BE2C (cell line): ENCODE measurements around the gene SLC23A3.
"Not testable (repeated sequence)": the region's sequence is repeated elsewhere in the genome, so short reads cannot be mapped to it uniquely, and the experiment has no call there.

Experiments
- DNase-seq: peaks from one replicate; pipeline ENCODE4 v3.0.0-alpha.2; 2020
- H3K27me3 ChIP-seq: fragments of 250-450 bp; sonication (Bioruptor Pico); 2 replicates; pipeline ENCODE4 v1.5.1; 2020; ENCODE audit warnings: mild to moderate bottlenecking
- H3K36me3 ChIP-seq: fragments of 250-450 bp; sonication (Bioruptor Pico); 2 replicates; pipeline ENCODE4 v1.5.1; 2020; ENCODE audit warnings: mild to moderate bottlenecking
- H3K4me1 ChIP-seq: fragments of 250-450 bp; sonication (Bioruptor Pico); 2 replicates; pipeline ENCODE4 v1.5.1; 2020
- H3K4me3 ChIP-seq: 2 replicates; pipeline ENCODE4 v1.5.1; 2011; ENCODE audit warnings: low read depth, low read length
- H3K9me3 ChIP-seq: fragments of 250-450 bp; sonication (Bioruptor Pico); 2 replicates; pipeline ENCODE4 v1.5.1; 2020
- CTCF ChIP-seq: IDR thresholded peaks from 2 replicates; pipeline ENCODE4 v1.5.1; 2012; ENCODE audit warnings: mild to moderate bottlenecking, low read depth, low read length

Gene SLC23A3

GRCh38 chr2:219205165-219205538 lies 35.3 kb upstream of the SLC23A3 start:
- TF ChIP-seq CTCF, result no peak

GRCh38 chr2:219204425-219205164 lies 34.8 kb upstream of the SLC23A3 start:
- H3K27me3 ChIP-seq, result no peaks in the 10 kb centered on the region
- TF ChIP-seq CTCF, result no peak
- H3K9me3 ChIP-seq, result no peaks in the 10 kb centered on the region
- peaks cover 3% of the 10 kb centered on the region; the same call in 1 of the 2 replicates for H3K36me3 ChIP-seq
- H3K4me3 ChIP-seq, result no peak overlapping the region
- peaks cover 11% of the 10 kb centered on the region for H3K4me1 ChIP-seq
- DNase-seq, result no peak

More at GRCh38 chr2:219205165-219205538, 35.3 kb upstream of the SLC23A3 start:
- peaks cover 11% of the 10 kb centered on the region for H3K4me1 ChIP-seq
- H3K27me3 ChIP-seq, result no peaks in the 10 kb centered on the region
- H3K36me3 ChIP-seq, result peaks cover 8% of the 10 kb centered on the region
- H3K4me3 ChIP-seq, result no peak overlapping the region
- no peaks in the 10 kb centered on the region for H3K9me3 ChIP-seq
- no peak for DNase-seq

- H3K4me1 ChIP-seq, DNase-seq, H3K27me3 ChIP-seq, H3K4me3 ChIP-seq, H3K9me3 ChIP-seq, H3K36me3 ChIP-seq: not testable (repeated sequence)
These were observed 31.5 kb upstream of the SLC23A3 start for GRCh38 chr2:219201331-219201730.

- not testable (repeated sequence) for DNase-seq, H3K27me3 ChIP-seq, H3K4me3 ChIP-seq, H3K9me3 ChIP-seq, H3K36me3 ChIP-seq, H3K4me1 ChIP-seq
These were observed 30.9 kb upstream of the SLC23A3 start for GRCh38 chr2:219200502-219201326.

GRCh38 chr2:219199470-219200211 lies 29.8 kb upstream of the SLC23A3 start:
- no peak for TF ChIP-seq CTCF
- no peak for DNase-seq

GRCh38 chr2:219198974-219199373 lies 29.1 kb upstream of the SLC23A3 start:
- H3K9me3 ChIP-seq, result no peaks in the 10 kb centered on the region
- H3K36me3 ChIP-seq, result no peaks in the 10 kb centered on the region
- peaks cover 4% of the 10 kb centered on the region; the same call in 1 of the 2 replicates for H3K27me3 ChIP-seq
- H3K4me3 ChIP-seq, result no peak overlapping the region
- no peak for DNase-seq
- H3K4me1 ChIP-seq, result no peaks in the 10 kb centered on the region
- TF ChIP-seq CTCF, result no peak

More at GRCh38 chr2:219199470-219200211, 29.8 kb upstream of the SLC23A3 start:
- Histone ChIP-seq H3K9me3 (no peaks in the 10 kb centered on the region), H3K4me3 (no peak overlapping the region), H3K4me1 (no peaks in the 10 kb centered on the region), H3K36me3 (no peaks in the 10 kb centered on the region), H3K27me3 (peaks cover 4% of the 10 kb centered on the region; the same call in 1 of the 2 replicates)
